Stimulated activated CD8-positive, alpha-beta memory T cell treated with anti-CD3 and anti-CD28 coated beads, Interleukin-7, amount 100 ng/mL, for 48 hours (primary cell): Measurements from ENCODE around the gene SERINC3.

ENCODE experiments used
- DNase-seq, 2 donors: peaks; one replicate each; pipeline ENCODE4 v3.0.0-alpha.2; 2020; ENCODE audit warnings: low read depth in 1 of 2; ENCODE audit errors: extremely low read depth in 1 of 2

SERINC3 gene

DNA sequence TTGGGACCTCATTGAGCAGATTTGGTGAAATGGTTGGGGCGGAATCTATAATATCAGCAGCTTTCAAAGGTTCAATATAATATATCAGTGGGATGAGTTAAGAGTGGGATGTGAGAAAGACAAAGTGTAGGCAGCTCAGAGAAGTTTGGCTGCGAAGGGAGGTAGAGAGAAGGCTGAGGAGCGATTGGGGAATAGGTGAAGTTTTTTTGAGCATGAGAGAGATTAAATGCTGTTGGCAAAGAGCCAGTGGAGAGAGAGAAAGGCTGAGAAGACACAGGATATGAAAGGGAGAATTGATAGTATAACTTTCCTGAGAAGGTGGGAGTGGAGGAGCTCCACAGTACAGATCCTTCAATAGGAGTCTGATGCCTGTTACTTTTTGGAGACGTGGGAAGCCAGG is 12.1 kb upstream of the SERINC3 start:
- DNase-seq: no peak

GRCh38 chr20:44532981-44533331 is 11.1 kb upstream of the SERINC3 start:
- DNase-seq: no peak

DNA sequence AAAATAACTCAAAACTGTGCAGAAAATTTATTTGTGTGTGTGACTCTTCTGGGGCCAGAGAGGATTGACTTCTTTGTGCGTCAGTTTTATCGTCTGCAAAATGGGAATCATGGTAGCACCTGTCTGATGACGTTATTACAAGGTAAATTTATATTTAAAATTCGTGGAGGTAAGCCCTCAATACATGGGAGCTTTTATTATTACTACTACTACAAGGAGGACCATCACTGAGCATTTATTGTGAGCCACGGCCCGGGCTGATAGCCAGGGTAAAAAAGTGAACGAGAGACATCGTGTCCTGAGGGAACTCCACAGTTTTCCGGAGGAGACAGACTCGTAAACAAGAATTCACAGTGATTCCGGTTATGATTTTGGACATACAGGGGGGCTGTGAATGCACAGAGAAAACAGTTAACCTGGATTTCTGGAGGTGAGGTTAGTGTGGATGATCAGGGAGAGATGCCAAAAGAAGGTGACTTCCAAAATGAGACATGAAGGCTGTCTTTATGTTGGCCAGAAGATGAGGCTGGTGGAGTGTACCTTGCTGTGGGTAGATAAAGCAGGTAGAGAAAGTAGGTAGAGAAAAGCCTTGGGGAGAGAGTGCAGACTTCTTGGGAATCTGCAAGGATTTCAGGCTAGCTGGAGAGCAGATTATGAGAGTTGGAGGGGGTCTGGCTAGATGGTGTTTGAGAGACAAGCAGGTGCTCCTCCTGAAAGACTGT is 10.6 kb upstream of the SERINC3 start:
- no peak for DNase-seq

DNA sequence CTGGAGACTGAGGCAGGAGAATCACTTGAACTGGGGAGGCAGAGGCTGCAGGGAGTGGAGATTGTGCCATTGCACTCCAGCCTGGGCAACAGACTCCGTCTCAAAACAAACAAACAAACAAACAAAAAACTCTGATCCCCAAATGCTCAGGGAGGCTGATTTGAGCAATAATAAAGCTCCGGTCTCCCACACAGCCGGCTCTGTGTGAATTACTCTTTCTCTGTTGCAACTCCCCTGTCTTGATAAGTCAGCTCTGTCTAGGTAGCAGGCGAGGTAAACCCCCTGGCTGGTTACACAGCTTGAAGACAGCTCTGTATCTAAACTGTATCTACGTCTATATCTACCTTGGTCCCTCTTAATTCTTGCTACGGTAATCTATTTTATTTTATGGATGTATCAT is 6.4 kb upstream of the SERINC3 start:
- no peak for DNase-seq

DNA sequence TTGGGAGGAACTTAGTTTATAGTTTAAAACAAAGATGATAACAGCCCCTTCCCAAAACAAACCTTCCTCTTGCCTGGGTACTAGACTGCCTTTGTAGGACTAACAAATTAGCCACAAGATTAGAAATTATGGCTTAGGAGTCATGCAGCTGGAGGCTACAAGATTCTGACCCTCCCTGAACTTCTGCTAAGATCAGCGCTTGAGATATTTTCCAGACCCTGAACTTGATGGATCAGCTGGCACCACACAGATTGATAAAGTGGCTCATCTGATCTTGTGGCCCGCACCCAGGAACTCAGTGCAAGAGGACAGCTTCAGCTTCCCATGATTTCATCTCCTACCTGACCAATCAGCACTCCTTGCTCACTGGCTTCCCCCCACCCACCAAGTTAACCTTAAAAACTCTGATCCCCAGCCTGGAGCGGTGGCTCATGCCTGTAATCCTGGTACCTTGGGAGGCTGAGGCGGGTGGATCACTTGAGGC is 5.9 kb upstream of the SERINC3 start:
- DNase-seq: no peak

- DNase-seq: no peak
Observed at GRCh38 chr20:44526129-44526528, 4.3 kb upstream of the SERINC3 start.

GRCh38 chr20:44523746-44524145 is 1.9 kb upstream of the SERINC3 start:
- DNase-seq: no peak

DNA sequence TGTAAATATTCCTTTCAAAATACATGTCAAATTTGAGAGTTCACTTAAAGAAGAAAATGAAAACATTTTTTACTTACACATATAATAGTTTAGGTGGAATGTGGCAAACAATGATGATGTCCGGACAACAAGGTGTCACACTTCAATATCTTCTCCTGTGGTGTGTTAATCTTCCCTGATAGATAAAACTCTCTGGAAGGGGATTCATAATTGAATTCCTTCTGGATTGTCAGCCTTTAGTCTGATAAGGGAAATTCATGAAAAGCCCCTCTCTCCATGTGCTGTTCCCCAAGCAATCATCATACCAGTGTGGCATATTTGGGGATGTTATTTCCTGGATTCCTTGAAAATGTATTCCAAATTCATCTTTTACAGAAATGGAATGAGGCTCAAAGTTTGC is 971 bp upstream of the SERINC3 start:
- DNase-seq: no peak

GRCh38 chr20:44520881-44521280 is 989 bp downstream of the SERINC3 start:
- DNase-seq: no peak

DNA sequence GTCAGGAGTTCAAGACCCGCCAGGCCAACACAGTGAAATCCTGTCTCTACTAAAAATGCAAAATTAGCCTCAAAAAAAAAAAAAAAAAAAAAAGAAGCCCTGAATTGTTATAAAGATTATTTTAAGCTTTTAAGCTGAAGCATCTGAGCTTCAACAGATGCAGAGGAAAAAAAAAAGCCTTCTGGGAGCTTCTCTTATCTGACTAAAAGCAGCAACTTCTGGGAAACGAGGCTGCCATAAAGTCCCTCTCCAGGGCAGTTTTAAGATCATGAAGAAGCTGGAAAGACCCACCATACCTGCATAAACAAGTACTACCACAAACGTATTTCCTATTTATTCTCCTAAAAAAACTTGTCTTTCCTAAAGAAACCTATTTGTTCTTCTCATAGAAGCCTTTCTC is 3.6 kb downstream of the SERINC3 start:
- no peak for DNase-seq

DNA sequence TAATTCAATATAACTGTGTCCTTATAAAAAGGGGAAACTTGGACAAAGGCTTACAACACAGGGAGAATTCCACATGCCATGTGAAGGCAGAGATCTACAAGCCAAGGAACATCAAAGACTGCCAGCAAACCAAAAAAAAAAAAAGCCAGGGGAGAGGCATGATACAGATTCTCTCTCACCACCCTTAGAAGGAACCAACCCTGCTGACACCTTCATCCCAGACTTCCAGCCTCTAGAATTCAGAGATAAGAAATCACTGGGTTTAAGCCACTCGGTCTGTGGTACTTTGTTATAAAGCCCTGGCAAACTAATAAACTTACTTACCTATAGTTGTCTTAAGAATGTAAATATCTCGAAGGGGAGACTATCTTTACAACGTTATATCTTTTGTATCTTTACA is 4.4 kb downstream of the SERINC3 start:
- no peak for DNase-seq

GRCh38 chr20:44516491-44516890 is 5.4 kb downstream of the SERINC3 start:
- DNase-seq: no peak

- no peak for DNase-seq
Observed at GRCh38 chr20:44513871-44514270, 8.0 kb downstream of the SERINC3 start.

GRCh38 chr20:44509762-44510161 is 12.1 kb downstream of the SERINC3 start:
- no peak for DNase-seq

DNA sequence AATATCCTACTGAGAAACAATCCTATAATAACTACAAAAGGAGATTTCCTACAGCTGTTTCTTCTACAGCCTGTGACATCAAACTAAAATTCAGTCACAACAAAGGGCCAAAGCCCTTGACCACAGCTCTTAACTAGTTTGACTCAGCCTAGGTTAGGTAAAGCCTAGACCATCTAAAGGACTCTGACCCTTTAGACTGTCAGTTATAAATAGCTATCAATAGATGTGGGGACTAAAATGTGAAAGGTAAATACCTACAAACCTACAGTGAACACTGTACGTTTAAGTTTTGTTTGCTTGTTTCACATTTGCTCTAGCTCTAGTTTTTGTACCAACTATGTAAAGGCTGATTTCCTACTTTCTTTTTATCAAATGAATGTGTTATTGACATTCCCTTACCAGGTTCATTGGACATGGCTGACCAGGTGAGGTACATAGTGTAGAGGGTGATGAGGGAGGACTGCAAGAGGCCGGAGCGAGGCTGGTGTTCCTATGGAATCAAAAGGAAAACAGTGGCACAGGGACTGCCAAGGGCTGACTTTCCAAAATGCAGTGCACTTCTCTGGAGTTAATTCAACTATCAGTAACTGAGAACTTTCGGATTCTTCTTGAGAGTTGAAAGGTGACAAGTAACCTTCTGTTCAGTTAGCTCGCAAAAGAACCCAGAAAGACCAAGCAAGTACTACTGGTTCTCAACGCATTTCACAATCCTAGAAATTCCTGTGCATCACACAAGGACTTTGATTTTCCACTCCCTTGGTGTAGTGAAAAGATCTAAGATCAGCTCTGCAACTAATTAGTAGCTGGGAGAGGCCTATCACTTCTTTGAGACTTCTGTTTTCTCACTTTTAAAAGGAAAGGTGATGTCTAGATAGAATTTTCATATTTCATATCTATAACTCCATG is 17.2 kb downstream of the SERINC3 start:
- no peak for DNase-seq

- DNase-seq: no peak
Observed at GRCh38 chr20:44502968-44503367, 18.9 kb downstream of the SERINC3 start.

- no peak for DNase-seq
Observed at GRCh38 chr20:44501448-44501847, 20.4 kb downstream of the SERINC3 start.

DNA sequence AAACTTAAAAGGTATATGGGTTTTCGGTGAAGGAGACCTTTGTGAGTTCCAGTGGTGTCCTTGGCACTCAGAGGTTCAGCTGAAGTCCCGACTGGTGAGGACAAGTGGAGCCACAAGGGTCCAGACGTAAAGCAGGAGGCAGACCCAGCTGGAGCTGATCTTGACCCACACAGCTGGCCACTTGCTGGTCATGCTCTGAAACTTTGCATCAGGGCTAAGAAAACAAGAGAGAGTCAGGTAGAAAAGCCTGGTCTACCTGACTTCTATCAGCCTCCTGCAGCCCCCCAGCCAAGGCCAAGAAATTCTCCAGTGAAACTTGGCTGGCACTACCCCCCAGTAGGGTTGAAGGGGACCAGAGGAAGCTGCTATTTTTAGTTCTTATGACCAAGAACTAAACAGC is 21.6 kb downstream of the SERINC3 start:
- no peak for DNase-seq

DNA sequence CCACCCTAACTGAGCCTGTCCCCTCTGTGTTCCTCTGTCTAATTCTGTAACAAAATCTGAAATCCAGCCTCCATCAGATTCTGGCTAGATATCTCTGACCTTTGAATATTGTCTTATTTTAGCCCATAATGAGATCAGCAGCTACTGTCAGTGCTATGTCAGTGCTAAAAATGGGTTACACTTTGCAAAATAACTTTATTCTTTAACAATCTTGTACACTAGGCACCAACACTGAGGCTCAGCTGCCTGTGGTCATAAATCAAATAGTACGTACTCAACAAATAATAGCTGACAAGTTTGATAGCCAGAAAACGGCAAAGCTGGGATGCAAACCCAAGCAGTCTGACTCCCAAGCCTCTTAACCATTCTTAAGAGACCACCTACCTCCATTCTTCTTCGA is 24.1 kb downstream of the SERINC3 start:
- DNase-seq: no peak

- peak in 1 of 2 donors; percentile 8 for DNase-seq
Observed at GRCh38 chr20:44496976-44497375, 24.9 kb downstream of the SERINC3 start.

- no peak for DNase-seq
Observed at GRCh38 chr20:44495802-44496481, 25.9 kb downstream of the SERINC3 start.

DNA sequence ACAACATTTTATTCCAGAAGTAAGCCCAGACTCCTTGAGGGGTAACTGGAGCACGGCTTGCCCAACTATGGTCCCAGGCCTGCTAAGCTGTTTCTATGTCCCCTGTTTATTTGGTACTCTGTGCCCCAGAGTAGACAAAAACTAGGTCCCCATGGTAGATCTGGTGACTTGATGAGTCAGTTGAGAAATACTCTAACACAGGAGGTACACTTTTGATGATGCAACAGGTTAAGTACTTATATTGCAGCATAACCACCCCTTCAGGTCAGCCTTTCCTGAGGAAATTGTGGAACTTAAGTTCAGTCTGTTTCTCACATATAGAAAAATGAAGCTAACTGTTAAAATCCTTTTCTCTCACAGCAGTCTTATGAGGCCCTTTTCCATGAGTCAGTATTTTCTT is 26.6 kb downstream of the SERINC3 start:
- DNase-seq: no peak
